GM19463 (cell line): ENCODE measurements around the gene NEK11.

Source experiments
- ATAC-seq: cut with Tn5 transposase; IDR thresholded peaks from one replicate; pipeline ENCODE4 v1.9.1; 2021; ENCODE audit warnings: mild to moderate bottlenecking, moderate library complexity; ENCODE audit not compliant: unreplicated experiment

The NEK11 gene

DNA sequence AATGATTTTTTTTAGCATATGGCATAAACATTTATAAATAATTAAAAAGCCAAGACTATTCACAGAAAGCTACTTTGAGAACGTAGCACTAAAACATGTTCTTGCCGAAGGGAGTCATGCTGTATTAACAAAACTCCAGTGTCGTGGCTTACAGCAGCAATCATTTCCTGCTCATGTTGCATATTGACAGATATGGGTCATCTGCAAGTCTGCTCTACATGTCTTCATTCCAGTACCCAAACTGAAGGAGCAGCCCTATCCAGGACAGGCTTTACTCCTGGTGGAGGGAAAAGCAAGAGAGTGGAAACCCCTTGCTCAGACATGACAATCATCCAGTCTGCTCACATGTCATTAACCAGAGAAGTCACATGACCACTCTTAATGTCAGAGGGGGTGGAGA lies 87.6 kb downstream of the NEK11 start:
- ATAC-seq, result no peak

GRCh38 chr3:131125684-131126083 lies 99.0 kb downstream of the NEK11 start:
- no peak for ATAC-seq

GRCh38 chr3:131140891-131141290 lies 114.2 kb downstream of the NEK11 start:
- no peak for ATAC-seq

DNA sequence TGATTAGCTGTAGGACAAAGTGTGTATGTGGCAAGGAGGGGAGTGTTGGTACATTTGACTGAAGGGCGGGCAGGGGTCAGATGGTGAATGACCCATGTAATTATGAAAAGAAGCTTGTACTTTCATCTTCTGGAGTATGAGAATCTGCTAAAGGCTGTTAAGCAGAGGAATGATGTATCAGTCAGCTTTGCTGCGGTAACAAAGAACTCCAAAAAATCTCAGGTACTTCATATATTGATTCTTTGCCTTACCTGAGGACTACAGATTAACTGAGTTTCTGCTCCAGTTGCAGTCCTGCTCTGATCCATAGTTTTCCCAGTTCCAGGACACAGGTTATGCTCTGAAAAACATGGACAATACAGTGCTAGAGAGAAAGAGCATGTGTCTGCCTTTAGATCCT lies 115.1 kb downstream of the NEK11 start:
- ATAC-seq, result no peak

GRCh38 chr3:131142580-131142979 lies 115.9 kb downstream of the NEK11 start:
- no peak for ATAC-seq

DNA sequence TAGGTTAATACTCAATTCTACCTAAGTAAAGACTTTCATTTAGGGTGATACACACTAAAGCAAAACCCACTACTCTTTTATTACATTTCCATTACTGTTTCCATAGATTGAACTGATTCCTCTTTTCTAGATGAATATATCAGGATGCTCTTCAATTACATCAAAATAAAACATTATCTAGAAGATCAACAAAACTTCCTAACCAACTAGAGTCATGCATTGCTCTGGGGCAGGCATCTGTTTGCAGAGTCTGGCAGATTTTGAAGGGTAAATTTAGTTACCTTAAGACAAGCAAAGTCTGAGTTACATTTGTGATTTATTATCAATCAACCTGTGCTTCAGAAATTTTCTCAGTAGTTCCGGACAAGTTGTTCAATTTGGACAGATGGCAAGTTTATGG lies 117.1 kb downstream of the NEK11 start:
- no peak for ATAC-seq

DNA sequence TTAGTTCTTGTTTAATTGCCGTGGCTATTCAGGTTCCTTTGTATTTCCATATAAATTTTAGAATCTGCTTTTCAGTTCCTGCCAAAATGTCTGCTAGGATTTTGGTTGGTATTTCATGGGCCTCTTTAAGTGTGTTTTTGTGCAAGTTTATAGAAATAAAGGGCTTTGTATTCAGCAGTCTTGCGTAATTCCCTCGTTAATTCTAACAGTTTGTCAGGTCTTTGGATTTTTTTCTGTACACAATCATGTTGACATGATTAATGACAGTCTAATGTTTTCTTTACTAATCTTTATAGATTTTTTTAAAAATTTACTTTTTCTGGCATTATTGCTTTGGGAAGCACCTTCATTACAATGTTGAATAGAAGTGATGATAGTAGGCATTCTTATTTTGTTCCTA lies 120.9 kb downstream of the NEK11 start:
- no peak for ATAC-seq

DNA sequence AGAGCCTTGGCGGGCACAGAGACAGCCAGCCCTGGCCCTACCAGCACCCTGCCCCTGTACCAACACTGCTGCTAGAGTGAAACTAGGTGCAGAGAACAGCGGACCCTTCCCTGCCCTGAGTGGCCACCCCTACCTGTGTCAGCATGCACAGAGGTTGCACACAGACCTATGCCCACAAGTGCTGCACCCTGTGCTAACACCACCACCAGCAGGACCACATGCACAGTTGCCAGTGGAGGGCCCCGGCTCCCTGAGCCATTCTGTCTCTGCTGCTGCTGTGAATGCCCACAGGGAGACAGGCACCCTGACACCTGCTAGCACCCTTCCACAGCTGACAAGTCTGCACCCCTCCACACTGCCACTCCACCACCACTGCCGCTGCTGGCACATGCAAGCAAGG lies 131.8 kb downstream of the NEK11 start:
- ATAC-seq, result no peak

- no peak for ATAC-seq
Observed at GRCh38 chr3:131162516-131162915, 135.8 kb downstream of the NEK11 start.

- ATAC-seq, result no peak
Observed at GRCh38 chr3:131167867-131168266, 141.2 kb downstream of the NEK11 start.

GRCh38 chr3:131169331-131169730 lies 142.7 kb downstream of the NEK11 start:
- no peak for ATAC-seq

- ATAC-seq, result no peak
Observed at GRCh38 chr3:131172502-131173200, 146.0 kb downstream of the NEK11 start.

- ATAC-seq, result peak; percentile 84
Observed at GRCh38 chr3:131174752-131175151, 148.1 kb downstream of the NEK11 start.

- no peak for ATAC-seq
Observed at GRCh38 chr3:131178710-131179375, 152.2 kb downstream of the NEK11 start.

DNA sequence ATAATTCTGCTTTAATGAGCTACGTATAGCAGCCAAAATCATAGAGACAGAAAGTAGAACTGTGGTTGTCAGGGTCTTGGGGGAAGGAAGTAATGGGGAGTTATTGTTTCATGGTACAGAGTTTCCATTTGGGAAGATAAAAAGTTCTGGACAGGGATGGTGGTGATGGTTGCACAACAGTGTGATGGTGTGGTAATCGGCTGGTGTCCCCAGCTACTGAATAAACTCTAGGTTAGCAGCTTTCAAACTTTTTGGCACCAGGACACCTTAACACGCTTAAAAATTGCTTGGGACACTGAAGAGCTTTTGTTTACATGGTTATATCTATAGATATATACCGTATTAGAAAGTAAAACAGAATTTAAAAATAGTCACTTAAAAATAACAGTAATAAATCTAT lies 166.0 kb downstream of the NEK11 start:
- no peak for ATAC-seq

DNA sequence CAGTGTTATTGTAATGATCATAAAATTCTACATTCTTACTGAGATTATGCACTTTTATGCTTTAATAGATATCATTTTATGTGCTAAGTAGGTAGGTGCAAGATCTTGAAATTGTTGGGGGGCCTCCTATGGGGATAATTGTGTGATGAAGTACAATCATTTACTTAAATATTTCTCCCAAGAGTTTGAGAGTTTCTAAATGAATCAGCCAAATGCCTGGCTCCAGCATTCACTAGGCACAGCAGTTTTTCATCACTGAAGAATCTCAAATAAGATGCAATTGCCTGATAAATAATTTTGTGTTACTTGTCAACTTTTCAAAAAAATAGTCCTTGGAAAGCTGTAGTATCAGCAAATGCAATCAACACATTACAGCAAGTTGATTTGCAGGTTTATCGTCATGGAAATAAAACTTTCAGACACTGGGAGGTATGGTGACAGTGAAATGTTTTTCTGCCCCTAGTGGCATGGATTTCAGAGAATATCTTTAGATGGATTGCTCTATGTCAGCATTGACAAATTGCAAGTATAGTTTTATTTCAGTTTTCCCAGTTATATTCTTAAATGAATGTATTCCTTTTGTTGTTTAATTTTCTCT lies 167.1 kb downstream of the NEK11 start:
- ATAC-seq, result no peak

DNA sequence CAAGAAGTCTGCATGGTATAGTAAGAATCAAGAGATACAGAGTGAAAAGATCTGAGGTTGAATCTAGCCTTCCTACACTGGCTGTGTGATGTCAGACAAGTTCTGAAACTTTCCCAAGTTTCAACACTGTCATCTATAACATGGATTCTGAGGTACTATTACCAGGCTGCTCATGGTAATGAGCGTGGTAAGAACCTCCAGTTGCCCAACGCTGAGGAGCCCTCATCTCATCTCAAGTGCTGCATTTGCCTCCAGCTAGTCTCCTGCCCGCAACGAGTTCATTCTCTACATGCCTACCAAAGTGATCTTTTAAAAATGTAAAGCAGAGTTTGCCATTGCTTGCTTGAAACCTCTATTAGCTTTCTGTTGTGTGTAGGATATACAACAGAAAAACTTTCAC lies 168.1 kb downstream of the NEK11 start:
- no peak for ATAC-seq

- no peak for ATAC-seq
Observed at GRCh38 chr3:131200636-131201199, 174.0 kb downstream of the NEK11 start.

DNA sequence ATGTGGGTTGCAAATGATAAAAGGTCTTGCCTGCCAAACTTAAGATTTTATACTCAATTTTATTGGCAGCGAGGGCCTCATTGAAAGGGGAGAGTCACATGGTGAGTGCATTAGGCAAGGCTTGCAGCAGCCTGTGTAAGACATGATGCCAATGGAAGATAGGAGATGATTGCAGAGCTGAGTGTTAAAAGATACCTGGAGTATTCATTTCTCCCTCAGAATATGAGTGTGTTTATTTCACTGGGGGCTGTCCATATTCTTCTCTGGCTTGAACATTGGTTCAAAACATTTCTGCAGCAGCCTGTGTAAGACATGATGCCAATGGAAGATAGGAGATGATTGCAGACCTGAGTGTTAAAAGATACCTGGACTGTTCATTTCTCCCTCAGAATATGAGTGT lies 189.7 kb downstream of the NEK11 start:
- no peak for ATAC-seq

GRCh38 chr3:131216801-131217200 lies 190.1 kb downstream of the NEK11 start:
- ATAC-seq, result no peak

GRCh38 chr3:131217296-131217741 lies 190.6 kb downstream of the NEK11 start:
- ATAC-seq, result no peak

GRCh38 chr3:131218196-131218595 lies 191.5 kb downstream of the NEK11 start:
- ATAC-seq, result no peak
